Lower leg skin (tissue), 4 donors: ENCODE measurements around the gene CNTNAP5. TPM values are rescaled to one million over a fixed set of nuclear protein-coding genes. Genes with fewer than 3 reads are reported as not detected.

ENCODE experiments used
- DNase-seq, 2 donors: peaks; one replicate each; pipeline ENCODE4 v3.0.0-alpha.2; 2019; ENCODE audit warnings: low spot score in 2 of 2
- H3K4me3 ChIP-seq: fragments of 200-600 bp; sonication (generic); 2 replicates; pipeline ENCODE4 v1.5.1; 2017; ENCODE audit warnings: mild to moderate bottlenecking, low read depth; ENCODE audit not compliant: poor library complexity, severe bottlenecking
- CTCF ChIP-seq, 3 donors: fragments of 450-650 bp; IDR thresholded peaks; one replicate each; pipeline ENCODE4 v1.5.1; 2016; ENCODE audit warnings: antibody characterized with exemption in 3 of 3, mild to moderate bottlenecking in 3 of 3, moderate library complexity in 2 of 3
- POLR2A ChIP-seq, 2 donors: fragments of 450-650 bp; IDR thresholded peaks; one replicate each; pipeline ENCODE4 v1.6.1; 2016 to 2017; ENCODE audit warnings: antibody characterized with exemption in 2 of 2, mild to moderate bottlenecking in 1 of 2, moderate library complexity in 1 of 2
- WGBS, 2 donors: methylation state at CpG; one replicate each; pipeline ENCODE4 v1.1.5; 2018; 5-methylcytosine and 5-hydroxymethylcytosine counted together
- intact Hi-C: fragments of 100-400 bp; cut with DNase I; formaldehyde crosslinking; loops from one replicate; pipeline ENCODE4 v1.15.0; 2023; ENCODE audit warnings: low total_unique reads
- total RNA-seq, 4 donors: library from RNA; depleted of rRNA; stranded (reverse); fragments of >200 nt; gene quantifications; one replicate each; pipeline ENCODE4 v1.1.0, GENCODE V29; 2016

The CNTNAP5 gene
- total RNA-seq, 4 donors from 2014 or later: not detected

- intact Hi-C loops: no loop called here
- WGBS, 2 donors: 71 to 79% methylated on average over 10 of the region's 10 CpGs
- no peak overlapping the region for H3K4me3 ChIP-seq
- TF ChIP-seq CTCF (IDR thresholded peaks at IDR 0.05) (no peak), POLR2A (IDR thresholded peaks at IDR 0.05) (no peak)
- DNase-seq: no peak
Observed at GRCh38 chr2:124542932-124543640, 518.0 kb downstream of the CNTNAP5 start.

GRCh38 chr2:124547700-124548099, 522.6 kb downstream of the CNTNAP5 start:
- 44 to 60% methylated on average over 3 of the region's 3 CpGs for WGBS, 2 donors
- TF ChIP-seq POLR2A (IDR thresholded peaks at IDR 0.05) (no peak), CTCF (IDR thresholded peaks at IDR 0.05) (no peak)
- no peak for DNase-seq
- no peak overlapping the region for H3K4me3 ChIP-seq
- intact Hi-C loops: no loop called here

- H3K4me3 ChIP-seq: no peak overlapping the region
- no peak for DNase-seq
- intact Hi-C loops: no loop called here
- 64 to 76% methylated on average over 6 of the region's 6 CpGs for WGBS, 2 donors
- TF ChIP-seq POLR2A (IDR thresholded peaks at IDR 0.05): no peak
- no peak for TF ChIP-seq CTCF (IDR thresholded peaks at IDR 0.05)
Observed at GRCh38 chr2:124558277-124558905, 533.3 kb downstream of the CNTNAP5 start.

- DNase-seq: no peak
- TF ChIP-seq CTCF (IDR thresholded peaks at IDR 0.05): no peak
- TF ChIP-seq POLR2A (IDR thresholded peaks at IDR 0.05): no peak
- intact Hi-C loops: no loop called here
- 48 to 94% methylated on average over 2 of the region's 2 CpGs for WGBS, 2 donors
- H3K4me3 ChIP-seq: no peak overlapping the region
Observed at GRCh38 chr2:124559236-124559635, 534.1 kb downstream of the CNTNAP5 start.

GRCh38 chr2:124560592-124561112, 535.6 kb downstream of the CNTNAP5 start:
- intact Hi-C loops: no loop called here
- H3K4me3 ChIP-seq: no peak overlapping the region
- DNase-seq: no peak
- 48 to 76% methylated on average over 4 of the region's 4 CpGs for WGBS, 2 donors
- no peak for TF ChIP-seq CTCF (IDR thresholded peaks at IDR 0.05)
